A673 (cell line): ENCODE measurements around the gene BTC. TPM values are rescaled to one million over a fixed set of nuclear protein-coding genes. Genes with fewer than 3 reads are reported as not detected.

ENCODE experiments used
- BruUV-seq: library from RNA; stranded (reverse); fragments of 400-500 nt; replicated peaks from 2 replicates; lab custom pipeline; 2021; lab: Mats Ljungman, UMichigan
- CTCF ChIA-PET: fragments of 300-600 bp; sonication (Branson Sonifier 250); formaldehyde crosslinking; loops from one replicate; lab custom pipeline; 2022; ENCODE audit warnings: antibody characterized with exemption; lab: Charles Lee
- POLR2A ChIA-PET: fragments of 300-600 bp; sonication (Branson Sonifier 250); formaldehyde crosslinking; loops from one replicate; lab custom pipeline; 2022; ENCODE audit warnings: antibody characterized with exemption; ENCODE audit not compliant: low non-redundant PET; lab: Charles Lee
- DNase-seq: peaks from one replicate; pipeline ENCODE4 v3.0.0-alpha.2; 2015; ENCODE audit warnings: low spot score
- H3K27ac ChIP-seq: fragments of 200-600 bp; sonication (generic); 2 replicates; pipeline ENCODE4 v1.5.1; 2016; ENCODE audit warnings: mixed run types, low read depth, mild to moderate bottlenecking, mixed read lengths, antibody characterized with exemption, low read length; ENCODE audit not compliant: poor library complexity, severe bottlenecking
- H3K27me3 ChIP-seq: fragments of 200-600 bp; sonication (generic); replicated peaks from 2 replicates; pipeline ENCODE4 v1.6.1; 2017; ENCODE audit warnings: mixed run types, low read depth, mild to moderate bottlenecking, mixed read lengths, antibody characterized with exemption, low read length; ENCODE audit not compliant: insufficient read depth, poor library complexity
- H3K36me3 ChIP-seq: fragments of 200-600 bp; sonication (generic); 2 replicates; pipeline ENCODE4 v1.6.1; 2016; ENCODE audit warnings: mixed run types, mild to moderate bottlenecking, mixed read lengths, antibody characterized with exemption, low read length; ENCODE audit not compliant: insufficient read depth, poor library complexity, severe bottlenecking
- H3K4me1 ChIP-seq: fragments of 200-600 bp; sonication (generic); 2 replicates; pipeline ENCODE4 v1.6.1; 2017; ENCODE audit warnings: mixed run types, mild to moderate bottlenecking, mixed read lengths, antibody characterized with exemption, low read length; ENCODE audit not compliant: insufficient read depth, poor library complexity, severe bottlenecking
- H3K4me3 ChIP-seq: fragments of 200-600 bp; sonication (generic); 2 replicates; pipeline ENCODE4 v1.5.1; 2016; ENCODE audit warnings: low read depth, mixed run types, mild to moderate bottlenecking, mixed read lengths, low read length; ENCODE audit not compliant: poor library complexity, severe bottlenecking
- H3K9me3 ChIP-seq: fragments of 200-600 bp; sonication (generic); 2 replicates; pipeline ENCODE4 v1.6.1; 2016; ENCODE audit warnings: mixed run types, low read depth, mild to moderate bottlenecking, mixed read lengths, antibody characterized with exemption, low read length; ENCODE audit not compliant: poor library complexity, severe bottlenecking
- CTCF ChIP-seq: fragments of 300-800, 200-600 bp; sonication (generic); conservative IDR thresholded peaks from 2 replicates; pipeline ENCODE4 v1.5.1; 2017; ENCODE audit warnings: low read depth, mild to moderate bottlenecking, antibody characterized with exemption, low read length, moderate library complexity, mixed read lengths
- EZH2 ChIP-seq: fragments of 200-600 bp; sonication (generic); IDR thresholded peaks from 2 replicates; pipeline ENCODE4 v1.6.1; 2017; ENCODE audit warnings: borderline replicate concordance, low read depth, mild to moderate bottlenecking, mixed read lengths, antibody characterized with exemption, low read length; ENCODE audit not compliant: poor library complexity, severe bottlenecking
- intact Hi-C: fragments of 100-400 bp; cut with micrococcal nuclease; formaldehyde crosslinking; loops from one replicate; pipeline ENCODE4 v1.10.0; 2022; ENCODE audit not compliant: unreplicated experiment
- total RNA-seq: library from RNA; stranded (reverse); gene quantifications from 2 replicates; pipeline ENCODE4 v1.2.3, GENCODE V29; 2021

BTC gene
- total RNA-seq, 1 experiment from 2014 or later: 0.11 TPM

- no peaks in the 10 kb centered on the region for H3K36me3 ChIP-seq
- no peak overlapping the region for H3K27ac ChIP-seq
- TF ChIP-seq EZH2 (no peak), CTCF (no peak)
- POLR2A ChIA-PET: no interaction called here
- CTCF ChIA-PET: no interaction called here
- intact Hi-C loops: no loop called here
- no peaks in the 10 kb centered on the region for H3K27me3 ChIP-seq
- no peaks in the 10 kb centered on the region for H3K4me1 ChIP-seq
- DNase-seq: no peak
- H3K4me3 ChIP-seq: no peak overlapping the region
- no peaks in the 10 kb centered on the region for H3K9me3 ChIP-seq
- no TSS peak for BruUV-seq
These were observed 37.2 kb downstream of the BTC start for GRCh38 chr4:74757136-74757535.

- CTCF ChIA-PET: no interaction called here
- Histone ChIP-seq H3K36me3 (no peaks in the 10 kb centered on the region), H3K9me3 (no peaks in the 10 kb centered on the region), H3K4me1 (no peaks in the 10 kb centered on the region), H3K4me3 (no peak overlapping the region), H3K27me3 (no peaks in the 10 kb centered on the region), H3K27ac (no peak overlapping the region)
- BruUV-seq: no TSS peak
- POLR2A ChIA-PET: no interaction called here
- intact Hi-C loops: no loop called here
- TF ChIP-seq EZH2 (no peak), CTCF (no peak)
- no peak for DNase-seq
These were observed 38.8 kb downstream of the BTC start for GRCh38 chr4:74755486-74755885.

- no peak for DNase-seq
- ChIA-PET POLR2A (no interaction called here), CTCF (no interaction called here)
- no TSS peak for BruUV-seq
- intact Hi-C loops: no loop called here
- Histone ChIP-seq H3K4me1 (no peaks in the 10 kb centered on the region), H3K27me3 (no peaks in the 10 kb centered on the region), H3K9me3 (no peaks in the 10 kb centered on the region), H3K36me3 (no peaks in the 10 kb centered on the region), H3K27ac (no peak overlapping the region), H3K4me3 (no peak overlapping the region)
- no peak for TF ChIP-seq CTCF
- TF ChIP-seq EZH2: no peak
These were observed 40.1 kb downstream of the BTC start for GRCh38 chr4:74754218-74754617.
